ENCODE results near the gene CERS6.

Gene CERS6

DNA sequence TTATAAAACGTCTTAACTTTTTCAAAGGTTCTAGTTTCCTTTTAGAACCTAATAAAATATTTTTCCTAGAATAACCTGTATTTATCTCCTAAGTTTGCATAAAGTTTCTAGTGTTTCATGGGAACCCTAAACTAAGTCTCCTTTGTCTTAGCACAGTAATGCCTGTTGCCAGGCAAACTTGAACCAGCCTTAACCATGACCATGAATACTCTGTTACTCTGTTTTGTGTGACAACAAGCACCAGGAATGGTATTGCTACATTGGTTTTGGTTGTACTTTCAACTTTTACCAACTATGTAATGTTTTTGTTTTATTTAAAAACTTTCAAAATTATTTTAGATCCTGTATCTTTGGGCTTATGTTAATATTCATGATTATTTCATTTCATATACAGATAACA, 137.6 kb downstream of the CERS6 start:
- TF ChIP-seq CTCF (conservative IDR thresholded peaks at IDR 0.05; ENCODE audit: low read depth, low read length): no peak
- H3K4me3 ChIP-seq (ENCODE audit: low read depth, low read length): no peak overlapping the region
- no peak for DNase-seq (ENCODE audit: low read depth)

DNA sequence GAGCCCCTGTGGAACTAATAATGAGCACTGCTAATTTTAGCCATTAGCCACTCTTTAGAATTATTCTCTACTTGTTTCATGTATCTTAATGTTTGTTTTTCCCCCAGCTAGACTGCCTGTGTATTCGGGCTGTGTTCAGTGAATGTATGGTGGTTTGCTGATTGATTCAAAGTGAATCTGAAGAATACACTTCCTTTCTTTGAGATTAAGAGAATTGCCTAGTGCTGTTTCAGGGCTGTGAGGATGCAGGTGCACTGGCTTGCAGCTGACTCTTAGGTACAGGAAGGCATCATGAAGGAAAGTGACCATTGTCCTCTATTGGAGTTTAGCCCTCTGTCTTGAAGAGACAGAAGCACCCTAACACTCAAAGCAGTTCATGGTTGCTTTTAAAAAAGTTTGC, 138.7 kb downstream of the CERS6 start:
- TF ChIP-seq CTCF (conservative IDR thresholded peaks at IDR 0.05; ENCODE audit: low read depth, low read length): no peak
- DNase-seq (ENCODE audit: low read depth): no peak
- H3K4me3 ChIP-seq (ENCODE audit: low read depth, low read length): no peak overlapping the region

DNA sequence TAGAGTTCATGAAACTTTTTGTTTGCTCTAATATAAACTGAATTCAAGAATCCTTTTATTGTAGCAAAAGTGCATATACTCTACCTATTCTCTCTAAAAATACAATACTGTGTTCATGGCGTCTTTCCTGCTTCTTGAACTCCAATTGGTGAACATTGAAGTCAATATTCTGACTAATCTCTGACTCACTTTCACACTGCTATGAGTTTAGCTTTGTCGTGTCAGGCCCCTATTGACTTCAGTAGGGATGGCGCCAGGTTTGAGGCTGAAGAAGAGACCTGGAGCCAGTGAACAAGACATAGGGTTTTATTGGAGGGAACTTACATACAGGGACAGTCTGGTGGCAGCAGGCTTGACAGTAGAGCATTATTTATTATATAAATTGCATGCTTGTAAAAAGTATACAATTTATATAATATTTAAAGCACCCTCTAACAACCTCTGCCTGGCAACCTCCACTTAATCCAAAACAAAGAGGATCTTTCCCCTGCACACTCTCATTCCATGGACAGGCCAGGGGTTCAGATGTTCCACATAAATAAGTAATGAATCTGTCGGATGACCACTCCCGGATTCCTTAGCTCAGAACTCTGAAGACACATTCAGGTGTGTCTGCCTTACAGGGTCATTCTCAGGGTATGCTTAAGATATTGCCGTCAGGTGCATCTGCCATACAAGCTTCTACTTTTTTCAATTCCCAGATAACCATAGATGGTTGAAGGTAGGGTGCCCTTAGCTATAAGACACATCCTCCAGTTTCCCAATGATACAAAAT, 141.0 kb downstream of the CERS6 start:
- TF ChIP-seq CTCF (conservative IDR thresholded peaks at IDR 0.05; ENCODE audit: low read depth, low read length): no peak
- DNase-seq (ENCODE audit: low read depth): no peak
- no peak overlapping the region for H3K4me3 ChIP-seq (ENCODE audit: low read depth, low read length)

GRCh38 chr2:168599738-168600137, 143.7 kb downstream of the CERS6 start:
- no peak overlapping the region for H3K4me3 ChIP-seq (ENCODE audit: low read depth, low read length)
- no peak for DNase-seq (ENCODE audit: low read depth)
- no peak for TF ChIP-seq CTCF (conservative IDR thresholded peaks at IDR 0.05; ENCODE audit: low read depth, low read length)

- no peak overlapping the region for H3K4me3 ChIP-seq (ENCODE audit: low read depth, low read length)
- TF ChIP-seq CTCF (conservative IDR thresholded peaks at IDR 0.05; ENCODE audit: low read depth, low read length): no peak
Measured at GRCh38 chr2:168600949-168601348, 144.9 kb downstream of the CERS6 start.

DNA sequence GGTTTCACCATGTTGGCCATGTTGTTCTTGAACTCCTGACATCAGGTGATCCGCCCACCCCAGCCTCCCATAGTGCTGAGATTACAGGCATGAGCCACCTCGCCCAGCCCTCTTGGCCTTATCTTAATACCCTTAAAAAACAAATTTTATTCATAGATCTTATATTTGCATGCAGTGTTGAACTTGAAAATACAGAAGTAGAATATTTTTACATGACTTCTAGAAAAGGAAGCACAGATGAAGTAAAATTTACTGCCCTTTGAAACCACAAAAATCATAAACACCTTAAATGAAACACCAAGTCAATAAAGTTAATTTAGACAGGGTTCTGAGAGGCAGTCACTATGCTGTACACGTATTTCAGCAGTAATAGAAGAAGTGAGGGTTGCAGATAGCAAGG, 145.7 kb downstream of the CERS6 start:
- no peak overlapping the region for H3K4me3 ChIP-seq (ENCODE audit: low read depth, low read length)
- no peak for DNase-seq (ENCODE audit: low read depth)
- TF ChIP-seq CTCF (conservative IDR thresholded peaks at IDR 0.05; ENCODE audit: low read depth, low read length): no peak

More at GRCh38 chr2:168600949-168601348, 144.9 kb downstream of the CERS6 start:
- no peak for DNase-seq (ENCODE audit: low read depth)

- DNase-seq (ENCODE audit: low read depth): no peak
- no peak for TF ChIP-seq CTCF (conservative IDR thresholded peaks at IDR 0.05; ENCODE audit: low read depth, low read length)
Measured at GRCh38 chr2:168602379-168602778, 146.3 kb downstream of the CERS6 start.

More at GRCh38 chr2:168602379-168602778, 146.3 kb downstream of the CERS6 start:
- no peak overlapping the region for H3K4me3 ChIP-seq (ENCODE audit: low read depth, low read length)

Data from choroid plexus epithelial cell (primary cell).